OCI-LY3 (cell line): Measurements from ENCODE around the gene FRMD4A.

ENCODE experiments used
- H2AFZ ChIP-seq: fragments of 200-600, 300-600 bp; shearing (Covaris generic); 2 replicates; pipeline ENCODE4 v1.6.0; 2014; ENCODE audit warnings: antibody characterized with exemption, low read depth, low read length
- H3K27ac ChIP-seq: fragments of 200-600, 300-600 bp; sonication (generic); 2 replicates; pipeline ENCODE4 v1.5.1; 2014; ENCODE audit warnings: mild to moderate bottlenecking, low read length, moderate library complexity, mixed read lengths
- H3K27me3 ChIP-seq: fragments of 200-600, 300-600 bp; sonication (generic); 2 replicates; pipeline ENCODE4 v1.6.1; 2014; ENCODE audit warnings: low read depth, low read length, mixed read lengths
- H3K36me3 ChIP-seq: fragments of 200-600, 300-600 bp; sonication (generic); replicated peaks from 2 replicates; pipeline ENCODE3; 2014; ENCODE audit warnings: low read depth, low read length, mixed read lengths
- H3K4me1 ChIP-seq: fragments of 300-600, 200-600 bp; sonication (generic); 2 replicates; pipeline ENCODE4 v1.6.1; 2014; ENCODE audit warnings: low read length, mixed read lengths
- H3K4me2 ChIP-seq: fragments of 200-600, 300-600 bp; sonication (generic); 2 replicates; pipeline ENCODE4 v1.6.1; 2014; ENCODE audit warnings: low read length, mixed read lengths
- H3K4me3 ChIP-seq: fragments of 300-600, 200-600 bp; sonication (generic); 2 replicates; pipeline ENCODE4 v1.5.1; 2014; ENCODE audit warnings: antibody characterized with exemption, mild to moderate bottlenecking, low read length, moderate library complexity
- H3K79me2 ChIP-seq: fragments of 300-600, 200-600 bp; shearing (Covaris generic); 2 replicates; pipeline ENCODE4 v1.6.1; 2014; ENCODE audit warnings: mild to moderate bottlenecking, low read length, mixed read lengths
- H3K9ac ChIP-seq: fragments of 300-600, 200-600 bp; shearing (Covaris generic); 2 replicates; pipeline ENCODE4 v1.6.0; 2014; ENCODE audit warnings: mild to moderate bottlenecking, low read length, moderate library complexity
- H3K9me3 ChIP-seq: fragments of 200-600, 300-600 bp; shearing (Covaris generic); 2 replicates; pipeline ENCODE4 v1.6.1; 2014; ENCODE audit warnings: low read length, mixed read lengths; ENCODE audit not compliant: insufficient read depth
- H4K20me1 ChIP-seq: fragments of 200-600, 300-600 bp; sonication (generic); 2 replicates; pipeline ENCODE4 v1.6.1; 2016; ENCODE audit warnings: low read length, mixed read lengths; ENCODE audit not compliant: insufficient read depth
- CTCF ChIP-seq: fragments of 200-600, 300-600 bp; sonication (generic); IDR thresholded peaks from 2 replicates; pipeline ENCODE4 v1.5.1; 2014; ENCODE audit warnings: antibody characterized with exemption, low read length, low read depth
- EZH2phosphoT487 ChIP-seq: fragments of 200-600 bp; shearing (Covaris generic); IDR thresholded peaks from 2 replicates; pipeline ENCODE4 v1.6.1; 2018; ENCODE audit warnings: antibody characterized with exemption, mixed run types, low read depth

Gene FRMD4A

GRCh38 chr10:14129770-14130169 lies 201.0 kb downstream of the FRMD4A start:
- Histone ChIP-seq H2AFZ (no peak overlapping the region), H3K4me1 (no peaks in the 10 kb centered on the region), H3K27ac (no peak overlapping the region), H3K4me2 (no peak overlapping the region), H3K36me3 (no peaks in the 10 kb centered on the region), H3K79me2 (no peaks in the 10 kb centered on the region), H3K4me3 (no peak overlapping the region), H3K9me3 (no peaks in the 10 kb centered on the region), H4K20me1 (no peaks in the 10 kb centered on the region), H3K27me3 (peaks cover 3% of the 10 kb centered on the region; the same call in 1 of the 2 replicates), H3K9ac (no peak overlapping the region)
- TF ChIP-seq EZH2phosphoT487, result no peak
- no peak for TF ChIP-seq CTCF

DNA sequence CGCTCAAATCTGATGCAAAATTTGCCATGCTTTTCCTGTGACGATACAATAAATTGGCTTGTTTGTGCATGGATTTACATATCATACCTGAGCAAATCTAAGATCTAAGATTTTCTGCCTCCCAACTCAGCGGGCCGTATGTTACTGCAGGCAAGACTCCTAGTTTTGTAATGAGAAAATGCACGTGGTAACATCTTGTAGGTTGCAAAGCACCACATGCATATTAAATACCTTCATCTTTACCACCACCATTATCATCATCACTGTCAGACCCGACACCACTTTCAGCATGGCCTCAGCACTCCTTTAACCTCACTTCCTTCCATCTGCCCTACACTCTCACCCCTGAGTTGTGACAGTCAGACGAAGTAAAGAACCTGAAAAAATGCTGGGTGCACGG lies 202.2 kb downstream of the FRMD4A start:
- Histone ChIP-seq H3K27ac (no peak overlapping the region), H3K79me2 (no peaks in the 10 kb centered on the region), H4K20me1 (no peaks in the 10 kb centered on the region), H3K4me3 (no peak overlapping the region), H3K4me2 (no peak overlapping the region), H3K9ac (no peak overlapping the region), H3K27me3 (peaks cover 3% of the 10 kb centered on the region; the same call in 1 of the 2 replicates), H3K4me1 (no peaks in the 10 kb centered on the region), H2AFZ (no peak overlapping the region), H3K36me3 (no peaks in the 10 kb centered on the region), H3K9me3 (no peaks in the 10 kb centered on the region)
- TF ChIP-seq CTCF (no peak), EZH2phosphoT487 (no peak)

- Histone ChIP-seq H2AFZ (no peak overlapping the region), H3K27me3 (peaks cover 3% of the 10 kb centered on the region; the same call in 1 of the 2 replicates), H4K20me1 (no peaks in the 10 kb centered on the region), H3K36me3 (no peaks in the 10 kb centered on the region), H3K9me3 (no peaks in the 10 kb centered on the region), H3K4me2 (no peak overlapping the region), H3K4me3 (no peak overlapping the region), H3K79me2 (no peaks in the 10 kb centered on the region), H3K27ac (no peak overlapping the region), H3K4me1 (no peaks in the 10 kb centered on the region), H3K9ac (no peak overlapping the region)
- TF ChIP-seq EZH2phosphoT487 (no peak), CTCF (no peak)
Observed at GRCh38 chr10:14126697-14127440, 203.9 kb downstream of the FRMD4A start.

DNA sequence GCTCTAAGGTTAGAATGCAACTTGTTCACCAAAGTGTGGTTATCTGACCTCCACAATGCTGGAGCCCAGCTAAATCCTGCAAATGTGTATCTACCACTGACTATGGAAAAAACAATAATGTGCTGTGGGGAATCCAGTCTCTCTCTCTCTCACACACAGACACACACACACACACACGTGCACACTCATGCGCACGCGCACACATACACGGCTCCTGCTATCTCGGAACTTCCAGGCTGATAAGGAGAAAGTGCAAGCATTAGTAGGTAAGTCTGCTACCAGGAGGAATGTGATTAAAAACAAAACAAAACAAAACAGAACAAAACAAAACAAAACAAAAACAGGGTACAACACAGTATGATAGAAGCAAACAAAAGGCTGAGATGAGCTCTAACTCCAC lies 205.2 kb downstream of the FRMD4A start:
- Histone ChIP-seq H3K4me1 (no peaks in the 10 kb centered on the region), H3K79me2 (no peaks in the 10 kb centered on the region), H3K9me3 (no peaks in the 10 kb centered on the region), H3K4me3 (no peak overlapping the region), H3K4me2 (no peak overlapping the region), H4K20me1 (no peaks in the 10 kb centered on the region), H3K27me3 (peaks cover 3% of the 10 kb centered on the region; the same call in 1 of the 2 replicates), H3K27ac (no peak overlapping the region), H3K9ac (no peak overlapping the region), H2AFZ (no peak overlapping the region), H3K36me3 (no peaks in the 10 kb centered on the region)
- TF ChIP-seq CTCF (no peak), EZH2phosphoT487 (no peak)
